Rectal smooth muscle tissue (tissue), 1 donor: Measurements from ENCODE around the gene CLTC.
"Not testable (repeated sequence)": the region's sequence is repeated elsewhere in the genome, so short reads cannot be mapped to it uniquely, and the experiment has no call there.

Source experiments
- H3K27ac ChIP-seq: one replicate; pipeline ENCODE4 v1.7.0; 2013; ENCODE audit warnings: low read depth, low read length, inconsistent platforms
- H3K27me3 ChIP-seq: one replicate; pipeline ENCODE4 v1.7.0; 2013; ENCODE audit warnings: low read length; ENCODE audit not compliant: control insufficient read depth, insufficient read depth
- H3K36me3 ChIP-seq: one replicate; pipeline ENCODE4 v1.7.0; 2013; ENCODE audit warnings: low read length; ENCODE audit not compliant: control insufficient read depth, insufficient read depth
- H3K4me1 ChIP-seq: one replicate; pipeline ENCODE4 v1.7.0; 2013; ENCODE audit warnings: low read length; ENCODE audit not compliant: control insufficient read depth, insufficient read depth
- H3K4me3 ChIP-seq: one replicate; pipeline ENCODE4 v1.7.0; 2013; ENCODE audit warnings: low read length
- H3K9ac ChIP-seq: one replicate; pipeline ENCODE4 v1.7.0; 2013; ENCODE audit warnings: low read length

CLTC gene

DNA sequence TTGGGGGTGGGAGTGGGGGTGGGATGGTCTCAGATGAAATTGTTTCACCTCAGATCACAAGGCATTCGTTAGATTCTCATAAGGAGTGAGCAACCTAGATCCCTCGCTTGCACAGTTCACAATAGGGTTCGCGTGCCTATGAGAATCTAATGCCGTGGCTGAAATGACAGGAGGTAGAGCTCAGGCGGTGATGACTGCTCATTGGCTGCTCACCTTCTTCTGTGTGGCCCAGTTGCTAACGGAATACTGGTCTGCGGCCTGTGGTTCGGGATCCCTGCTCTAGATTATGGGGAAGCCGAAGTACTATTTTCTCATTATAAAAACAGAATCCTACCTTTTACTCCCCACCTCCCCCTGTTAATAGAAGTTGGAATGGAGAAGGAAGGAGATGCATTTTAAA, 18.9 kb downstream of the CLTC start:
- Histone ChIP-seq H3K4me1 (peaks cover 6% of the 10 kb centered on the region), H3K27ac (no peak overlapping the region), H3K36me3 (no peaks in the 10 kb centered on the region), H3K27me3 (no peaks in the 10 kb centered on the region), H3K4me3 (no peak overlapping the region), H3K9ac (no peak overlapping the region)

DNA sequence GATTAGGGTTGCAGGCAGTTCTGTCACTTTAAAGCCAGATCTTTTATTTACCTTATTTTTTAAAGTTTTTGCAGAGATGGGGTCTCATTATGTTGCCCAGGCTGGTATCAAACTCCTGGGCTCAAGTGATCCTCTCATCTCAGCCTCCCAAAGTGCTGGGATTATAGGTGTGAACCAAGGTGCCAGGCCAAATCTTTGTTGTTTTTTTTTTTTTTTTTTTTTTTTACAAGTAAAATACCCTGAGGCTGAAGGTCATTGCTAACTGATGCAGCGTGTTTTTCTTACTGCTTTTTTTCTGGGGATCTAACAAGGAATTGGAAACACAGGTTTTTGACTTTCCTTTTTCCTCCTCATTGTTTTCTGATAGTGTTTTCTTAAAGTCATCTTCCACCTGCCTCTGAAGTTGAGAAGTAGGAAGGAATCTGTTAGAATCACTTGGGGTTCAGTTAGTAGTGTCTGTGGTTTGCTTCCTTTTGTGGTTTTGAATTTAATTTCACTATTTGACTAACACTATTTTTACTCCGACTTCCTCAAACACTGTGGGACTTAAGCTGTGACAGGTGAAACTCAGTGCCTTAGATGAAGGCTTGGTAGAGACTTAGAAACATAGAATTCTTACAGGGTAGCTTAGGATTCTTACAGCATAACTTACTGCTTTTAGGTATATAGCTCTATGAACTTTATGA, 22.2 kb downstream of the CLTC start:
- Histone ChIP-seq H3K27me3 (no peaks in the 10 kb centered on the region), H3K9ac (no peak overlapping the region), H3K4me1 (no peaks in the 10 kb centered on the region), H3K4me3 (no peak overlapping the region), H3K36me3 (peaks cover 4% of the 10 kb centered on the region), H3K27ac (no peak overlapping the region)

DNA sequence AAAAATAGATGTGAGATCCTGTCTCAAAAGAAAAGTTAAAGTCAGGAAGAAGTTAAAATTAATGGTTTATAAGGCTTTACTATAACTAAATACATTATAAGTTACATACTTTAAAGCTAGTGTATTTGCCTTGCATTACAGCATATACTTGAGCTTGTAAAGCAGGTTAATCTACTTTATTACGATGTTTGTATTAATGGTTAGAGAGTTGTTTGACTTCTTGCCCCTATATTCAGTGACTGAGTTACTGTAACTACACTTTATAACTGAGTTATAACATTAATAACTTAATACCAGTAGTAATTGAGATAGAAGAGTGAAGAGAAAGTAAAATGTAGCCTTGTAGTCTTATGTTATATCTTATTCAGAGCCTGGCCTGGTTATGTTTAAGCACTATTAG, 22.9 kb downstream of the CLTC start:
- Histone ChIP-seq H3K4me1 (no peaks in the 10 kb centered on the region), H3K27ac (no peak overlapping the region), H3K4me3 (no peak overlapping the region), H3K27me3 (no peaks in the 10 kb centered on the region), H3K36me3 (peaks cover 7% of the 10 kb centered on the region), H3K9ac (no peak overlapping the region)

DNA sequence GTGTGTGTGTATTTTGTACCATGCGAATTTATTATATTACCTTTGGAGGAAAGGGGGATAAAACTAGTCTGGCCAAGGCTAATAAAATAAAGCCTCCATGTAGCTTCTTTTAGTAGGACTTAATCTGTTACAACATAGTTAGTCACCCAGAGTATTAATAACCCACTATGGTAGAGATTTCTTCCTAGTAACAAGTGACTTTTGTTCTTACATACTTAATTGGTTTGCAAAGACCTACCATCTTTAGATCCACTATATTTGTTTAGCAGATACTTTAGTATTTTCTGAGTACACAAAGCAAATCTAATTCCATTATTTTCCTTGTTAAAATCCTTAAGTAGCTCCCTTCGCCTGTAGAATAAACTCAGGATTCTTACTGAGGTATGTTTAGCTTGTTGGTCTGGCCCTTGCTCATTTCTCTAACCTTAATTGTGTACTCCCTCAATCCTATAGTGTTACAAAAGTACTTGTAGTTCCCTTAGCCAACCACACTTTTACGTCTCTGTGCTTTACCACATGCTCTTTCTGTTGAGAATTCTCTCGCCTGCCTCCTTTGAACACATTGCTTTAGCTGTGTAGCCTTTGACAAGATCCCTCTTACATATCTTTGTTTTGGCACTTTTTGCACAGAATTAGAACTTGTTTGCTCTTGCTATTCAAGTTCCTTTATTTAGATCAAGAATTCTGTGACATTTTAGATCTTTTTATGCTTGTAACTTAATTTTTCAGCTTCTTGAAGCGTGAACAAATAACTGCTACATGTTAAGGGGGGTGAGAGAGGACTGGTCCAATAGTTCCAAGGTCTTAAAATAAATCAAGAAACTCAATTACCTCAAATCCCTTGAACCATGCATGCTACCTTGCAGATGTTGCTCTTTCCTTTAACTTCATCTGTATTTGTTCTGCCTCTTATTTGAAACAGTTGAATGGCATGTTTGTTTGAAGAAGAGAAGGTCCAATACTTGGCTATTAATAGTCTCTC, 23.8 kb downstream of the CLTC start:
- Histone ChIP-seq H3K4me3 (no peak overlapping the region), H3K27ac (no peak overlapping the region), H3K4me1 (no peaks in the 10 kb centered on the region), H3K36me3 (peaks cover 8% of the 10 kb centered on the region), H3K27me3 (no peaks in the 10 kb centered on the region), H3K9ac (no peak overlapping the region)

DNA sequence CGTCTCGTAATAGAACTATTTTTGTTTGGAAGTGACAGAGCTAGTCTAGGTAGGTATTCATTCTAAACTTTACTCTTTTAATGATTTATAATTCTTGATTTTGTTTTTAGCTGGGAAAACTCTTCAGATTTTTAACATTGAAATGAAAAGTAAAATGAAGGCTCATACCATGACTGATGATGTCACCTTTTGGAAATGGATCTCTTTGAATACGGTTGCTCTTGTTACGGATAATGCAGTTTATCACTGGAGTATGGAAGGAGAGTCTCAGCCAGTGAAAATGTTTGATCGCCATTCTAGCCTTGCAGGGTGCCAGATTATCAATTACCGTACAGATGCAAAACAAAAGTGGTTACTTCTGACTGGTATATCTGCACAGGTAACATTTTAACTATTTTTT, 27.6 kb downstream of the CLTC start:
- Histone ChIP-seq H3K4me1 (no peaks in the 10 kb centered on the region), H3K27me3 (no peaks in the 10 kb centered on the region), H3K36me3 (peaks cover 18% of the 10 kb centered on the region), H3K4me3 (no peak overlapping the region), H3K27ac (no peak overlapping the region), H3K9ac (no peak overlapping the region)

DNA sequence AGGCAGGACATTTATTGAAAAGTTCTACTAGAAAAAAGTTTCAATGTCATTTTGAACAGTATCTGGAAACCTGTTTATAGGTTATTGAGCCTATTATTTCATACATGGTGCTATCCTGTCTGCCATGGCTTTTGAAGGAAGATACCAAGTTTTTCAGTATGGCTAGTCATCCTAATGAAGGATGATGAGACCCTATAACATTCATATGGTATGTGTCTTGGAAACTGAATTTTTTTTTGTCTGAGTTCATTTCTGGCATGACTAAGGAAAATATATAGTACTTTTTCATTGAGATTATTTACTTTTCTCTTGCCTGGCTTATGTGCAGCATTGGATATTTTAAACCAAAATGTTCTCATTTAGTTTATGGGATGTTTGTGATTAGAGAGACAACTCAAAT, 30.2 kb downstream of the CLTC start:
- H3K27me3 ChIP-seq = no peaks in the 10 kb centered on the region
- H3K4me3 ChIP-seq = no peak overlapping the region
- H3K36me3 ChIP-seq = peaks cover 24% of the 10 kb centered on the region
- no peaks in the 10 kb centered on the region for H3K4me1 ChIP-seq
- H3K27ac ChIP-seq = no peak overlapping the region
- no peak overlapping the region for H3K9ac ChIP-seq

DNA sequence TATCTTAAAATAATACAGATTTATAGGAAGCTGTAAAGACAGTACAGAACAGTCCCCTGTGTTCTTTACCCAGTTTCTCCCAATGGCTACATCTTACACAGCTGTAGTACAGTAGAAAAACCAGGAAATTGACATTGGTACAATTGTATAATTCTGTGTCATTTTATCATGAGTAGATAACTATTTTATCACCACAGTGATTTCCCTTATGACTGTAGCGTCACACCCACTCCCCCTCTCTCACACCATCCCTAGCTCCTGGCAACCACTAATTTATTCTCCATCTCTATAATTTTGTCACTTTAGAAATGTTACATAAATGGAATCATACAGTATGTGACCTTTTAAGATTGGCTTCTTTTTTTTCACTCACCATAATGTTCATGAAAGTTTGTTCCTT, 30.9 kb downstream of the CLTC start:
- no peaks in the 10 kb centered on the region for H3K27me3 ChIP-seq
- peaks cover 31% of the 10 kb centered on the region for H3K36me3 ChIP-seq
- H3K4me1 ChIP-seq = no peaks in the 10 kb centered on the region
- H3K4me3 ChIP-seq = no peak overlapping the region
- no peak overlapping the region for H3K9ac ChIP-seq
- H3K27ac ChIP-seq = no peak overlapping the region

DNA sequence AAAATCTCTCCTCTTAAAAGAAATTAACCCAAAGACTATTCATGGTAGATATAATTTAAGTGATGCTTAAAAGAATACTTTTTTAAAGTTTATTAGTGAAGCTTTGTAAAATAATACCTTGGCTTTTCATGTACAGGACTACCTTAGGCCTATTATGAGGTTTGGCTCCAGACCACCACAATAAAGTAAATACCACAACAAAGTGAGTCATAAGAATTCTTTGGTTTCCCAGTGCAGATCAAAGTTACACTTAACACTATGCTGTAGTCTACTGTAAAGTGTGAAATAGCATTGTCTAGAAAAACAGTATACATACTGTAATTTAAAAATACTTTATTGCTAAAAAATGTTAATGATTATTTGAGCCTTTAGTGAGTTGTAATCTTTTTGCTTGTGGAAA, 31.7 kb downstream of the CLTC start:
- no peaks in the 10 kb centered on the region for H3K4me1 ChIP-seq
- no peak overlapping the region for H3K4me3 ChIP-seq
- peaks cover 31% of the 10 kb centered on the region for H3K36me3 ChIP-seq
- H3K9ac ChIP-seq = no peak overlapping the region
- no peak overlapping the region for H3K27ac ChIP-seq
- no peaks in the 10 kb centered on the region for H3K27me3 ChIP-seq

DNA sequence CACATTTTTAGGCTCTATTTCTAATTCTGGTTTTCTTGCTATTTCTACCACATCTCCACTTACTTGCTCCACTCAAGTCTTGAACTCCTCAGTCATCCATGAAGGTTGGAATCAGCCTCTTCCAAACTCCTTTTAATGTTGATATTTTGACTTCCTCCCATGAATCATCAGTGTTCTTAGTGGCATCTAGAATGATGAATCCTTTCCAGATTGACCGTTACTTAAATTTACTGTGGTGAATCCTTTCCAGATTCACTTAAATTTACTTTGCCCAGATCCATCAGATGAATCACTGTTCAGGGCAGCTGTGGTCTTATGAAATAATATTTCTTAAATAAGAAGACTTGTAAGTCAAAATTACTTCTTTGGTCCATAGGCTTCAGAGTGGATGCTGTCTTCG, 32.4 kb downstream of the CLTC start:
- Histone ChIP-seq H3K4me3 (no peak overlapping the region), H3K4me1 (no peaks in the 10 kb centered on the region), H3K36me3 (peaks cover 32% of the 10 kb centered on the region), H3K9ac (no peak overlapping the region), H3K27ac (no peak overlapping the region), H3K27me3 (no peaks in the 10 kb centered on the region)

DNA sequence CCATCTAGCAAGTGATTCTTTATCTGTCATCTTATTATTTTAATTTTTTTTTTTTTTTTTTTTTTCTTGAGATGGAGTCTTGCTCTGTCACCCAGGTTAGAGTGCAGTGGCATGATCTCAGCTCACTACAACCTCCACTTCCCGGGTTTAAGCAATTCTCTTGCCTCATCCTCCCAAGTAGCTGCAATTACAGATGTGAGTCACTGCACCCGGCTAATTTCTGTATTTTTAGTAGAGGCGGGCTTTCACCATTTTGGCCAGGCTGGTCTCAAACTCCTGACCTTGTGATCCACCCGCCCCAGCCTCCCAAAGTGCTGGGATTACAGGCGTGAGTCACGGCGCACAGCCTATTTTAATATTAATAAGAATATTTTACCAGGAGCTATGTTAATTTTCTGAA, 36.9 kb downstream of the CLTC start:
- not testable (repeated sequence) for H3K4me3 ChIP-seq, H3K4me1 ChIP-seq, H3K27ac ChIP-seq, H3K9ac ChIP-seq, H3K27me3 ChIP-seq
- H3K36me3 ChIP-seq = peaks cover 39% of the 10 kb centered on the region

DNA sequence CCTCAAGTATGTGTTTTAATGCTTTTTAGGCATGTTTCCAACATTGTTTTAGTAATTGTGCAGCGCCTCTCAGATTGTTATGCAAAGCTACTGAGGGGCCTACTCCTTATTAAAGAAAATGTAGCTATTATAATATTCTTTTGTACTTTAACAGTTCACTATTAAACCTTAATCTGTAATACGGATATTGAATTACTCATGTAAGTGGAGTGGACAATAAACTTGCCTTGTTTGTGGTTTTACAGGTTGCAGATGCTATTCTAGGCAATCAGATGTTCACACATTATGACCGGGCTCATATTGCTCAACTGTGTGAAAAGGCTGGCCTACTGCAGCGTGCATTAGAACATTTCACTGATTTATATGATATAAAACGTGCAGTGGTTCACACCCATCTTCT, 46.5 kb downstream of the CLTC start:
- peaks cover 41% of the 10 kb centered on the region for H3K36me3 ChIP-seq

DNA sequence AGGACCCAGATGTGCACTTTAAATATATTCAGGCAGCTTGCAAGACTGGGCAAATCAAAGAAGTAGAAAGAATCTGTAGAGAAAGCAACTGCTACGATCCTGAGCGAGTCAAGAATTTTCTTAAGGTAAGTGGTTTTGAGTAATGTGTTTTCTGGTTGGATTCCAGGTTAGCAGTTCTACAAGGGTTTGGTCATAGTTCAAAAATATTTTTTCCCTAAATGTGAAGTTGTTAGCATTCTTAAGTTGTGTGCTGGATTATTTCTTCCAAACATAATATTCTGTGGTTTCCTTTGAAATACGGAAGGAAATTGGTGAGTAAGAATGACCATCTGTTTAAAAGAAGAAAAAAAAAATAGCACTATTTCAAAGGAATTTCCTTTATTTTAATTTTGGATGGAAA, 49.1 kb downstream of the CLTC start:
- Histone ChIP-seq H3K27ac (no peak overlapping the region), H3K9ac (no peak overlapping the region), H3K4me1 (no peaks in the 10 kb centered on the region), H3K27me3 (no peaks in the 10 kb centered on the region), H3K4me3 (no peak overlapping the region), H3K36me3 (peaks cover 26% of the 10 kb centered on the region)

More for the DNA sequence above, 46.5 kb downstream of the CLTC start:
- Histone ChIP-seq H3K4me1 (no peaks in the 10 kb centered on the region), H3K27me3 (no peaks in the 10 kb centered on the region), H3K4me3 (no peak overlapping the region), H3K27ac (no peak overlapping the region), H3K9ac (no peak overlapping the region)
